ENCODE data around the gene CDC42EP4.

The CDC42EP4 gene

DNA sequence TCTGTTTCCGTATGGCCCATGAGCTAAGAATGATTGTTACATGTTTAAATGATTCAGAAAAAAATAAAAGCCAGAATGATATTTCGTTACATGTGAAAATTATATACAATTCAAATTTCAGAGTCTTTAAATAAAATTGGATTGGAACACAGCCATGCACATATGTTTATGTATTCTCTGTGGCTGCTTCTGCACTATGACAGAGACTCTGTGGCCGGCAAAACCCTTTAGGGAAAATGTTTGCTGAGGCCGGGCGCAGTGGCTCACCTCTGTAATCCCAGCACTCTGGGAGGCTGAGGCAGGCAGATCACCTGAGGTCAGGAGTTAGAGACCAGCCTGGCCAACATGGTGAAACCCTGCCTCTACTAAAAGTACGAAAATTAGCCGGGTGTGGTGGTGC, 15.9 kb upstream of the CDC42EP4 start:
- no peak overlapping the region for H3K4me3 ChIP-seq (ENCODE audit: low read length)
- TF ChIP-seq, protein P1, sequence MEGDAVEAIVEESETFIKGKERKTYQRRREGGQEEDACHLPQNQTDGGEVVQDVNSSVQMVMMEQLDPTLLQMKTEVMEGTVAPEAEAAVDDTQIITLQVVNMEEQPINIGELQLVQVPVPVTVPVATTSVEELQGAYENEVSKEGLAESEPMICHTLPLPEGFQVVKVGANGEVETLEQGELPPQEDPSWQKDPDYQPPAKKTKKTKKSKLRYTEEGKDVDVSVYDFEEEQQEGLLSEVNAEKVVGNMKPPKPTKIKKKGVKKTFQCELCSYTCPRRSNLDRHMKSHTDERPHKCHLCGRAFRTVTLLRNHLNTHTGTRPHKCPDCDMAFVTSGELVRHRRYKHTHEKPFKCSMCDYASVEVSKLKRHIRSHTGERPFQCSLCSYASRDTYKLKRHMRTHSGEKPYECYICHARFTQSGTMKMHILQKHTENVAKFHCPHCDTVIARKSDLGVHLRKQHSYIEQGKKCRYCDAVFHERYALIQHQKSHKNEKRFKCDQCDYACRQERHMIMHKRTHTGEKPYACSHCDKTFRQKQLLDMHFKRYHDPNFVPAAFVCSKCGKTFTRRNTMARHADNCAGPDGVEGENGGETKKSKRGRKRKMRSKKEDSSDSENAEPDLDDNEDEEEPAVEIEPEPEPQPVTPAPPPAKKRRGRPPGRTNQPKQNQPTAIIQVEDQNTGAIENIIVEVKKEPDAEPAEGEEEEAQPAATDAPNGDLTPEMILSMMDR (conservative IDR thresholded peaks at IDR 0.05; ENCODE audit: low read depth, low read length) = no peak
- no peak for DNase-seq (ENCODE audit: low read depth)

DNA sequence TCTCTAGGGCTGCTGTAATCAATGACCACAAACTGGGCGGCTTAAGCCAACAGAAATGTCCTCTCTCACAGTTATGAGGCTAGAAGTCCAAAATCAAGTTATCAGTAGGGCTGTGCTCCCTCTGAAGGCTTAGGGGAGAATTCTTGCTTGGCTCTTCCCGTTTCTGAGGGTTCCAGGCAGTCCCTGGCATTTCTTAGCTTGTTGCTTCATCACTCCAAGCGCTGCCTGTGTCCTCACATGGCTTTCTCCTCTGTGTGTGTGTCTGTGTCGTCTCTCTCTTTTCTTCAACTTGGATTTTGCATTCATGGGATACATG, 13.7 kb upstream of the CDC42EP4 start:
- TF ChIP-seq, protein P1 (conservative IDR thresholded peaks at IDR 0.05; ENCODE audit: low read depth, low read length) = no peak
- no peak overlapping the region for H3K4me3 ChIP-seq (ENCODE audit: low read length)

DNA sequence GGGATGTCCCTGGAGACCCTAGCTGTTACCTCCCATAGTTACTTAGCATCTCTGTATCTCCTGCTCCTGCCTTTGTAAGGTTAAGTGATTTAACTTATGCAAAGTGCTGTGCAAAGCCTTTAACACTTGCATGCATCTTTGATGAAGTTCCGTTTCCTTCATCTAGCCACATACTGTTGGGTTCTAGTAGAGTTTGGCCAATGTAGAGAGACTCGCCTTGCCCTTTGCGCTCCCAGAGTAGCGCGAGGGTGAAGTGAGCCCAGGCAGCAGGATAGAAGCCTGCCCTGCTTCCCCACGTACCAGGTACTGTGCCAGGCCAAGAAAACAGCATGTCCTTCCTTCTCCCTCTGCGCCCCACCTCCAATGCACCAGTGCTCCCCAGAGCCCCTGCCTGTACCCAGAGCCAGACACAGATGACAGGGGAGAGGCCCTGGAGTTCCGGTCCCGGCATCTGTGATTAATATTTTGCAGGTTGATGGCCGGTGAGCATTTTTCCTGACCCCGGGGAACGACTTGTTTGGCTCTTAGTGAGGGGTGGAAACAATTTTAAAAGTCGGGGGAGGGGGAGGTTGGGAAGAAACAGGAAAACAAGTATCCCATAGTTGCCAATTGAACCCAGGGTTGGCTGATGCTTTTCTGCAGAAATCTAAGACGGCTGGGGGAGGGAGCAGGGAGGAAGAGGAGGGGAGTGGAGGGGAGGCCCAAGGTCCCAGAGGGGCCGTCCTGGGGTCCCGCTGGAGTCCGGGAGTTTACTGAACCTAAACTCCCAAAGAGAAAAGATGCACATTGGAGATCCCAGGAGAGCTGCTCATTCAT, 13.1 kb upstream of the CDC42EP4 start:
- no peak overlapping the region for H3K4me3 ChIP-seq (ENCODE audit: low read length)
- DNase-seq (ENCODE audit: low read depth) = no peak
- TF ChIP-seq, protein P1 (conservative IDR thresholded peaks at IDR 0.05; ENCODE audit: low read depth, low read length) = no peak

More for the DNA sequence above, 13.7 kb upstream of the CDC42EP4 start:
- no peak for DNase-seq (ENCODE audit: low read depth)

DNA sequence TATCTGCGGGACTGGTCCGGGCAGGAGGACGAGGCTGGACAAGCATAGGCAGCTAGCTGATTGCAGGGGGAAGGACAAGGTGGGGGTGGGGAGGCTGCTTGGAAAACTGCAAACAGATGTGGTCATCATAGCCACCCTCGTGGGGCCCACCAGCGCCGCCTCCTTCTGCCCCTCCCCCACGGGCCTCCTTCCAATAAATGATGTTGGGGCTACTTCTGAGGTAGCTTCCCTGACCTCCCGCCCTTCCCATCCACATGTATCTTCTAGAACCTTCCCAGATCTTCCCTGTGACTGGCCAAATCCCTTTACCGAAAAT, 12.3 kb upstream of the CDC42EP4 start:
- no peak for DNase-seq (ENCODE audit: low read depth)
- no peak overlapping the region for H3K4me3 ChIP-seq (ENCODE audit: low read length)
- TF ChIP-seq, protein P1 (conservative IDR thresholded peaks at IDR 0.05; ENCODE audit: low read depth, low read length) = no peak

DNA sequence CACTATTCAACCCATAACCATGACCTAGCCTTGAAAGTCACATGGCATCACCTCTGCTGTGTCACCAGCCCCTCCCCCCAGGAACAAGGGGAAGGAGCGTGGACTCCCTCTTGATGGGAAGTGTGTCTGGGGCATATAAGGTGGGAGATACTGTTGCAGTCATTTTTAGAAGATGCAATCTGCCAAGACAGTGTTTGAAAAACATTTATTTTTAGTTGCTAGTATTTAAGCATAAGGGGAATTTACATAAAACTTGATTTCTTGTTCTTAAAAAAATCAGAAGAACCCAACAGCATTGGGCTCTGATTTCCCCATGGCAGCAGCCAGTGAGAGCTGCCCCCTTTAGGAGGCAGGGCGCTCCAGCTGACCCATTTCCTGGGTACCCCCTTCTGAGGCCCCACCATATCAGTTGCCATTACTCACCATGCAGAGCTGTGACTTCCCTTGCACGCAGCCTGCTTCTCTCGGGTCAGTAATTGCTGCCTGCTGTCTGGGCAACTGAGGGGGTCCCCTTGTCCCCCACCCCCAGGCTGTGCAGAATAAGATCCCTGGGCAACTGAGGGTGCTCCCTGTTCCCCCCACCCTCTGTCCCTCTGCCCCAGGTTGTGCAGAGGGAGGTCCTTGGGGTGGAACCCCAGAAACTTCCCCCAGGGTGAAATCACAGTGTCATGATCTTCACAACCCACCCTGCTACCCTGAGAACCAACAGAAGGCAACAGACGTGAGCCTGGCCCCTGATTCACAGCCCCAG, 11.8 kb upstream of the CDC42EP4 start:
- TF ChIP-seq, protein P1 (conservative IDR thresholded peaks at IDR 0.05; ENCODE audit: low read depth, low read length) = no peak
- no peak overlapping the region for H3K4me3 ChIP-seq (ENCODE audit: low read length)
- no peak for DNase-seq (ENCODE audit: low read depth)

DNA sequence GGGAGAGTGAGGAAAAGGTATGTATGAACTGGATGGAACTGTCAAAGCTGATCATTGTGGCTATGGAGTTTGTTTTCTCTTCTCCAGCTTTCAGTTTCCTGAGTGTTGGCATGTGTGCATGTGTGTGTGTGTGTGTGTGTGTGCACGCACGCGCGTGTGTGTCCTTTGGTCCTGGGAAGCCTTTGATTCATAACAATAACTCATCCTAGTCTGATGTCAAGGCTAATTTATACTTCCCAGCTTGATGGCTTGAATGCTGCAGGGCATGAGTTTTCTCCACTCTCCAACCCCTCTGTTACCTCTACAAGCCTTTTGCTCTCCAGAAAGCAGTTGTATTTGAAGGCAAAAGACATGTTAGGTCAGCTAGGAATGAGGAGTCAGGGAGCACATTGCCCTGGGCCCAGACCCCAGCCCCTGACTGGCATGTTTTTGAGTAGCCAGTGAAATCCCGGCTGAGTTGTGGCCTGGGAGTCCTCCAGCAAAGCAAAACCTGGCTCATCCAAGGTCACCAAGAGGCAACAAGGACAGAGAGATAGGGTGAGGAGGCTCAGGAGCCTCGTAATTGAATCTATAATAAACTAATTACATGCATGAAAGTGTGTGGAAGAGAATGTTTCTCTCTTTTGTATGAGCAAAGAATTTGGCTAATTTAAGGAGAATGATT, 8.9 kb upstream of the CDC42EP4 start:
- DNase-seq (ENCODE audit: low read depth) = no peak
- TF ChIP-seq, protein P1 (conservative IDR thresholded peaks at IDR 0.05; ENCODE audit: low read depth, low read length) = no peak
- no peak overlapping the region for H3K4me3 ChIP-seq (ENCODE audit: low read length)

All from retinal pigment epithelial cell (primary cell).